OCI-LY1 (cell line): Measurements from ENCODE around the gene PAGR1.

Experiments used
- H2AFZ ChIP-seq: fragments of 200-600 bp; sonication (generic), shearing (Covaris generic); 2 replicates; pipeline ENCODE4 v1.6.0; 2014; ENCODE audit warnings: antibody characterized with exemption, mild to moderate bottlenecking, low read length
- H3F3A ChIP-seq: fragments of 200-600 bp; sonication (generic), shearing (Covaris generic); 2 replicates; pipeline ENCODE4 v1.6.0; 2014; ENCODE audit warnings: mild to moderate bottlenecking, antibody characterized with exemption, low read length, moderate library complexity; ENCODE audit not compliant: insufficient read depth
- H3K27ac ChIP-seq: fragments of 200-600 bp; sonication (generic); 2 replicates; pipeline ENCODE4 v1.5.1; 2014; ENCODE audit warnings: low read length, mixed run types, mild to moderate bottlenecking, low read depth; ENCODE audit not compliant: poor library complexity, severe bottlenecking
- H3K27me3 ChIP-seq: fragments of 200-600 bp; sonication (generic); 2 replicates; pipeline ENCODE4 v1.6.0; 2014; ENCODE audit warnings: antibody characterized with exemption, mild to moderate bottlenecking, low read length, moderate library complexity; ENCODE audit not compliant: insufficient read depth
- H3K36me3 ChIP-seq: fragments of 200-600 bp; sonication (generic); 2 replicates; pipeline ENCODE4 v1.6.1; 2014; ENCODE audit warnings: mild to moderate bottlenecking, antibody characterized with exemption, low read length, moderate library complexity, mixed read lengths; ENCODE audit not compliant: insufficient read depth
- H3K4me1 ChIP-seq: fragments of 200-600 bp; sonication (generic); 2 replicates; pipeline ENCODE4 v1.5.1; 2014; ENCODE audit warnings: mild to moderate bottlenecking, low read length, moderate library complexity; ENCODE audit not compliant: insufficient read depth, severe bottlenecking
- H3K4me2 ChIP-seq: fragments of 200-600 bp; sonication (generic), shearing (Covaris generic); 2 replicates; pipeline ENCODE4 v1.6.1; 2014; ENCODE audit warnings: low read length
- H3K4me3 ChIP-seq: fragments of 200-600 bp; sonication (generic); 2 replicates; pipeline ENCODE4 v1.5.1; 2014; ENCODE audit warnings: low read length, low read depth, mild to moderate bottlenecking, mixed read lengths; ENCODE audit not compliant: poor library complexity, severe bottlenecking
- H3K79me2 ChIP-seq: fragments of 200-600 bp; shearing (Covaris generic); 2 replicates; pipeline ENCODE4 v1.6.1; 2016; ENCODE audit warnings: mixed run types, low read length, mixed read lengths; ENCODE audit not compliant: insufficient read depth
- H3K9ac ChIP-seq: fragments of 200-600 bp; sonication (generic), shearing (Covaris generic); 2 replicates; pipeline ENCODE4 v1.6.1; 2014; ENCODE audit warnings: mild to moderate bottlenecking, low read length, mixed read lengths
- H3K9me2 ChIP-seq: fragments of 200-600 bp; sonication (generic), shearing (Covaris generic); 2 replicates; pipeline ENCODE4 v1.6.1; 2014; ENCODE audit warnings: low read depth, mild to moderate bottlenecking, low read length, mixed read lengths
- H3K9me3 ChIP-seq: fragments of 200-600 bp; shearing (Covaris generic); 2 replicates; pipeline ENCODE4 v1.6.1; 2014; ENCODE audit warnings: low read length, mixed read lengths
- H4K20me1 ChIP-seq: fragments of 200-600 bp; sonication (generic), shearing (Covaris generic); 2 replicates; pipeline ENCODE4 v1.6.0; 2016; ENCODE audit warnings: mild to moderate bottlenecking, low read length; ENCODE audit not compliant: insufficient read depth
- CTCF ChIP-seq: fragments of 200-600 bp; sonication (generic), shearing (Covaris generic); IDR thresholded peaks from 2 replicates; pipeline ENCODE4 v1.5.1; 2017; ENCODE audit warnings: mild to moderate bottlenecking, antibody characterized with exemption, low read length, moderate library complexity, mixed read lengths
- EZH2 ChIP-seq: fragments of 200-600 bp; sonication (generic), shearing (Covaris generic); IDR thresholded peaks from 2 replicates; pipeline ENCODE4 v1.8.0; 2017; ENCODE audit warnings: borderline replicate concordance, mixed run types, mild to moderate bottlenecking, antibody characterized with exemption, low read length, moderate library complexity, mixed read lengths

Gene PAGR1

GRCh38 chr16:29816694-29817441, 916 bp downstream of the PAGR1 start:
- H3K9me3 ChIP-seq, result no peaks in the 10 kb centered on the region
- no peaks in the 10 kb centered on the region for H3K79me2 ChIP-seq
- TF ChIP-seq CTCF (no peak), EZH2 (no peak)
- no peaks in the 10 kb centered on the region for H3K9me2 ChIP-seq
- H3K4me2 ChIP-seq, result peak overlapping the region; percentile 91
- H3K4me1 ChIP-seq, result peaks cover 53% of the 10 kb centered on the region
- no peaks in the 10 kb centered on the region for H4K20me1 ChIP-seq
- H3K27ac ChIP-seq, result peak overlapping the region; percentile 73
- no peaks in the 10 kb centered on the region for H3K27me3 ChIP-seq
- H3K36me3 ChIP-seq, result peaks cover 22% of the 10 kb centered on the region
- H3K9ac ChIP-seq, result peak overlapping the region; percentile 95
- no peaks in the 10 kb centered on the region for H3F3A ChIP-seq
- H3K4me3 ChIP-seq, result peak overlapping the region; percentile 93
- no peak overlapping the region for H2AFZ ChIP-seq

- Histone ChIP-seq H3K27ac (no peak overlapping the region), H3K4me2 (no peak overlapping the region), H3F3A (no peaks in the 10 kb centered on the region), H3K27me3 (no peaks in the 10 kb centered on the region), H3K36me3 (peaks cover 26% of the 10 kb centered on the region), H3K4me3 (no peak overlapping the region), H4K20me1 (no peaks in the 10 kb centered on the region), H3K4me1 (peaks cover 48% of the 10 kb centered on the region), H3K79me2 (no peaks in the 10 kb centered on the region), H3K9me2 (no peaks in the 10 kb centered on the region), H3K9ac (no peak overlapping the region), H2AFZ (no peak overlapping the region), H3K9me3 (no peaks in the 10 kb centered on the region)
- TF ChIP-seq CTCF (no peak), EZH2 (no peak)
These were observed 2.1 kb downstream of the PAGR1 start for GRCh38 chr16:29818082-29818481.

- H3K9me2 ChIP-seq, result no peaks in the 10 kb centered on the region
- H3K36me3 ChIP-seq, result peaks cover 26% of the 10 kb centered on the region
- no peaks in the 10 kb centered on the region for H3K79me2 ChIP-seq
- no peaks in the 10 kb centered on the region for H4K20me1 ChIP-seq
- H3F3A ChIP-seq, result no peaks in the 10 kb centered on the region
- H3K4me3 ChIP-seq, result peak overlapping the region; percentile 58
- H3K9ac ChIP-seq, result no peak overlapping the region; the same call in 1 of the 2 replicates
- no peaks in the 10 kb centered on the region for H3K9me3 ChIP-seq
- peaks cover 48% of the 10 kb centered on the region for H3K4me1 ChIP-seq
- TF ChIP-seq CTCF (no peak), EZH2 (no peak)
- no peak overlapping the region for H2AFZ ChIP-seq
- H3K4me2 ChIP-seq, result peak overlapping the region; percentile 71
- H3K27ac ChIP-seq, result no peak overlapping the region
- H3K27me3 ChIP-seq, result no peaks in the 10 kb centered on the region
These were observed 3.6 kb downstream of the PAGR1 start for GRCh38 chr16:29819506-29819905.
